Right atrium auricular region (tissue), 2 donors: ENCODE data around the gene ACTRT2. TPM values are rescaled to one million over a fixed set of nuclear protein-coding genes. Genes with fewer than 3 reads are reported as not detected.

Experiments used
- DNase-seq: peaks from one replicate; pipeline ENCODE4 v3.0.0-alpha.2; 2019; ENCODE audit warnings: low spot score
- H3K27ac ChIP-seq, 2 donors: fragments of 200-600 bp; sonication (generic); 1 replicate in 1 of 2; 2 replicates in 1 of 2; pipeline ENCODE4 v1.5.1; 2016 to 2019
- H3K27me3 ChIP-seq, 2 donors: fragments of 200-600 bp; sonication (generic); one replicate each; pipeline versions ENCODE4 v1.5.1 to v1.6.0; 2017 to 2019
- H3K36me3 ChIP-seq: fragments of 200-600 bp; sonication (generic); one replicate; pipeline ENCODE4 v1.5.1; 2016
- H3K4me1 ChIP-seq, 2 donors: fragments of 200-600 bp; sonication (generic); one replicate each; pipeline versions ENCODE4 v1.5.1 to v1.6.0; 2017 to 2019
- H3K4me3 ChIP-seq, 2 donors: fragments of 200-600 bp; sonication (generic); 1 replicate in 1 of 2; 2 replicates in 1 of 2; pipeline ENCODE4 v1.5.1; 2017 to 2019; ENCODE audit warnings: mild to moderate bottlenecking in 1 of 2, moderate library complexity in 1 of 2
- H3K9me3 ChIP-seq, 2 donors: fragments of 200-600 bp; sonication (generic); one replicate each; pipeline ENCODE4 v1.5.1; 2019
- total RNA-seq, 2 donors: library from RNA; depleted of rRNA; stranded (reverse); fragments of >200 nt; gene quantifications; one replicate each; pipeline ENCODE4 v1.1.0, GENCODE V29; 2016
- TF ChIP-seq, protein P1 (sequence below), 2 donors: fragments of 200-600 bp; sonication (generic); IDR thresholded peaks; one replicate each; pipeline ENCODE4 v1.5.1; 2019; ENCODE audit warnings: antibody characterized with exemption in 2 of 2

ACTRT2 gene
- total RNA-seq, 2 donors from 2014 or later: not detected

DNA sequence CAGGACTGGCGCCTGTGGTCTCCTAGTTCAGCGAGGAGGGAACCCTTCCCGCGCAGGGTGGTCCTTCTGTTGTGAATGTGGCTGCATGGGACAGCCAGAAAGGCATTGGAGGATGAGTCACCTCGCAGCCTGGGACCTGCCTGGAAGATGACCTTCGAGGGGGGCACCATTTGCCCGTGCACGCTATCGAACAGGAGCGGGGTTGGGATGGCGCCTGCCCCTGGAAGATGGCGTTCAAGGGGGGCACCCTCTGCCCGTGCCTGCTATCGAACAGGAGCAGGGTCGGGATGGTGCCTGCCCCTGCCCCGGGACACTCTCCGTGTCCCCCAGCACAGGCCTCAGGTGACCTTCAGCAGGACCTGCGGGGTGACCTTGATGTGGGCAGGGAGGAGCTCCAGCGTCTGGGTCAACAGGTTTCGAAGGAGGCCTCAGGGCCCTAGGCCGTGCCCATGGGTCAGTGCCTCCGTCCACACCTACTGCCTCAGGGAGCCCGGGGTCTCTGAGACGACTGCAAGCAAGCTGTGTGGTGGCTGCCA, 1.7 kb upstream of the ACTRT2 start:
- Histone ChIP-seq H3K9me3 (no peaks in the 10 kb centered on the region), H3K27me3 (no peaks in the 10 kb centered on the region), H3K27ac (no peak overlapping the region), H3K4me3 (no peak overlapping the region), H3K4me1 (no peaks in the 10 kb centered on the region), H3K36me3 (no peaks in the 10 kb centered on the region)
- no peak for DNase-seq
- TF ChIP-seq, protein P1, sequence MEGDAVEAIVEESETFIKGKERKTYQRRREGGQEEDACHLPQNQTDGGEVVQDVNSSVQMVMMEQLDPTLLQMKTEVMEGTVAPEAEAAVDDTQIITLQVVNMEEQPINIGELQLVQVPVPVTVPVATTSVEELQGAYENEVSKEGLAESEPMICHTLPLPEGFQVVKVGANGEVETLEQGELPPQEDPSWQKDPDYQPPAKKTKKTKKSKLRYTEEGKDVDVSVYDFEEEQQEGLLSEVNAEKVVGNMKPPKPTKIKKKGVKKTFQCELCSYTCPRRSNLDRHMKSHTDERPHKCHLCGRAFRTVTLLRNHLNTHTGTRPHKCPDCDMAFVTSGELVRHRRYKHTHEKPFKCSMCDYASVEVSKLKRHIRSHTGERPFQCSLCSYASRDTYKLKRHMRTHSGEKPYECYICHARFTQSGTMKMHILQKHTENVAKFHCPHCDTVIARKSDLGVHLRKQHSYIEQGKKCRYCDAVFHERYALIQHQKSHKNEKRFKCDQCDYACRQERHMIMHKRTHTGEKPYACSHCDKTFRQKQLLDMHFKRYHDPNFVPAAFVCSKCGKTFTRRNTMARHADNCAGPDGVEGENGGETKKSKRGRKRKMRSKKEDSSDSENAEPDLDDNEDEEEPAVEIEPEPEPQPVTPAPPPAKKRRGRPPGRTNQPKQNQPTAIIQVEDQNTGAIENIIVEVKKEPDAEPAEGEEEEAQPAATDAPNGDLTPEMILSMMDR (IDR thresholded peaks at IDR 0.05): no peak

DNA sequence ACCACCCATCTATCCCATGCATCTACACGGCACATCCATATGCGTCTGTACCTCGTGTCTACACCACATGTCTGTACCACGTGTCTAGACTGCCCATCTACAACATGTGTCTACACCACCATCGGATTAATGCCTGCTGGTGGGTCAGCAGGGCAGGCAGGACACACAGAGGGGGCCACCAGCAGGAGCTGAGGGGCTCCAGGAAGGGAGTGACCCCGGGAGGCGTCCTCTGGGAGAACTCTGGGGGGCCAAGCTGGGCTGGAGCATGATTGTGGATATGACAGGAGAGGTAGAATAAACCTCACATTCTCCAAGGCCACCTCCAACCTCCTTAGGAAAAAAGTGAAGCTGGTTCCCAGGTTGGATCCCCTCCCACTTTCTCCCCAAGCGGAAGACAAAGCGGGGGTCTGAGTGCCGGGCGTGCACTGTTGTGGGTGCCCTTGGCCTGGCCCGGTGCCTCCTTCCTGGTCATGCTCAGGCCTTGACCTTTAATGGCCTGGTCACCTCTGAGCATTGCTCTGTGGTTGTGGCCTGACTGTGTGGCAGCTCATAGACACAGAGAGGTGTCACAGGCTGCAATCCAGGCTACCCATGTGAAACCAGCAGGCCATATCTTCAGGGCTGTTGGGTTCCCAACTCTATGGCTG, 881 bp upstream of the ACTRT2 start:
- Histone ChIP-seq H3K36me3 (no peaks in the 10 kb centered on the region), H3K27me3 (no peaks in the 10 kb centered on the region), H3K9me3 (no peaks in the 10 kb centered on the region), H3K4me1 (no peaks in the 10 kb centered on the region), H3K4me3 (no peak overlapping the region), H3K27ac (no peak overlapping the region)
- DNase-seq: no peak
- TF ChIP-seq, protein P1 (IDR thresholded peaks at IDR 0.05): no peak

DNA sequence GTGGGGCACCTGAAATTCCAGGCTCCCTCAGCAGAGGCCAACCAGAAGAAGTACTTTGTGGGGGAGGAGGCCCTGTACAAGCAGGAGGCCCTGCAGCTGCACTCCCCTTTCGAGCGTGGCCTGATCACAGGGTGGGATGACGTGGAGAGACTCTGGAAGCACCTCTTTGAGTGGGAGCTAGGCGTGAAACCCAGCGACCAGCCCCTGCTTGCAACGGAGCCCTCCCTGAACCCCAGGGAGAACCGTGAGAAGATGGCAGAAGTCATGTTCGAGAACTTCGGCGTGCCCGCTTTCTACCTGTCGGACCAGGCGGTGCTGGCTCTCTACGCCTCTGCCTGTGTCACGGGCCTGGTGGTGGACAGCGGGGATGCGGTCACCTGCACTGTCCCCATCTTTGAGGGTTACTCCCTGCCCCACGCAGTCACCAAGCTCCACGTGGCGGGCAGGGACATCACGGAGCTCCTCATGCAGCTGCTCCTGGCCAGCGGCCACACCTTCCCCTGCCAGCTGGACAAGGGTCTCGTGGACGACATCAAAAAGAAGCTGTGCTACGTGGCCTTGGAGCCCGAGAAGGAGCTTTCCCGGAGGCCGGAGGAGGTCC, 634 bp downstream of the ACTRT2 start:
- no peaks in the 10 kb centered on the region for H3K4me1 ChIP-seq
- DNase-seq: no peak
- no peaks in the 10 kb centered on the region for H3K9me3 ChIP-seq
- no peaks in the 10 kb centered on the region for H3K36me3 ChIP-seq
- no peak overlapping the region for H3K27ac ChIP-seq
- H3K27me3 ChIP-seq: no peaks in the 10 kb centered on the region
- TF ChIP-seq, protein P1 (IDR thresholded peaks at IDR 0.05): no peak
- no peak overlapping the region for H3K4me3 ChIP-seq

DNA sequence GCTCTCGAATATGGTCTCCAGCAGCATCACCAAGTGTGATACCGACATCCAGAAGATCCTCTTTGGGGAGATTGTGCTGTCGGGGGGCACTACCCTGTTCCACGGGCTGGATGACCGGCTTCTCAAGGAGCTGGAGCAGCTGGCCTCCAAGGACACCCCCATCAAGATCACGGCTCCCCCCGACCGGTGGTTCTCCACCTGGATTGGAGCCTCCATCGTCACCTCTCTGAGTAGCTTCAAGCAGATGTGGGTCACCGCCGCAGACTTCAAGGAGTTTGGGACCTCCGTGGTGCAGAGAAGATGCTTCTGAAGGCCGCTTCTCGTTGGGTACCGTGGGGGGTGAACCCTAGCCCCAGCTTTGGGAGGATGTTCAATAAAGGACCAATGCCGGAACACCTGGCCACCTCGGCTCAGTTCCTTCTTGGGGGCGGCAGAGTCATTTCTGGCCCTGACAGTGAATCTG, 1.3 kb downstream of the ACTRT2 start:
- Histone ChIP-seq H3K36me3 (no peaks in the 10 kb centered on the region), H3K4me3 (no peak overlapping the region), H3K4me1 (no peaks in the 10 kb centered on the region), H3K27ac (no peak overlapping the region), H3K27me3 (no peaks in the 10 kb centered on the region), H3K9me3 (no peaks in the 10 kb centered on the region)
- TF ChIP-seq, protein P1 (IDR thresholded peaks at IDR 0.05): no peak
- DNase-seq: no peak

DNA sequence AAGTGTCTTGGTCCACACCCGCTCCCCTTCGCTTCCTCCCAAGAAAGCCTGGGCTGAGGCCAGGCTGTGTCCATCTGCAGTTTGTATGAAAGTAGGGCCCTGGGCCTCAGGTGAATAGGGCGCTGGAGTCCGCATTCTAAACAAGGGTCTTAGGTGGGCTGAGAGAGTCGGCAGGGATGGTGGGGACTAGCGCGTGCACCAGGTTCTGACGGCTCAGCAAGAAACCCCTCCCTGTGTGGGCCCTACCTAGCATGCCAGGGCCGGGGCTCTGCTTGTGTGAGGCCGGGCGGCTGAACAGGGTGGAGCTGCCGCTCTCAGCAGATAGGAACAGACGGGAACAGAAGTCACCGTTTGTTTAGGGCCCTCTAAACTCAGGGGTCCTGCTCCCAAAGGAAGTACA, 1.7 kb downstream of the ACTRT2 start:
- TF ChIP-seq, protein P1 (IDR thresholded peaks at IDR 0.05): no peak
- H3K27ac ChIP-seq: no peak overlapping the region
- no peaks in the 10 kb centered on the region for H3K27me3 ChIP-seq
- H3K4me3 ChIP-seq: no peak overlapping the region
- no peaks in the 10 kb centered on the region for H3K9me3 ChIP-seq
- H3K36me3 ChIP-seq: no peaks in the 10 kb centered on the region
- DNase-seq: no peak
- H3K4me1 ChIP-seq: no peaks in the 10 kb centered on the region
